HepG2 (cell line): Measurements from ENCODE around the gene NPVF. TPM values are rescaled to one million over a fixed set of nuclear protein-coding genes. Genes with fewer than 3 reads are reported as not detected.

Experiments used
- ATAC-seq: fragments of 200-7000 bp; cut with Tn5 transposase; 3 replicates; pipeline ENCODE4 v1.9.1; 2020; ENCODE audit warnings: mild to moderate bottlenecking, moderate library complexity
- BruUV-seq: library from RNA; stranded (reverse); fragments of 400-500 nt; replicated peaks from 2 replicates; lab custom pipeline; 2021; lab: Mats Ljungman, UMichigan
- CTCF ChIA-PET: fragments of 300-600 bp; formaldehyde crosslinking; extraction: SDS; loops from one replicate; lab custom pipeline; 2021; ENCODE audit warnings: low total read pairs, inconsistent platforms, low intra/inter-chr PET ratio; lab: Yijun Ruan, JAX
- POLR2A ChIA-PET: fragments of 350-600 bp; sonication (Branson Sonifier 250); formaldehyde crosslinking; loops from one replicate; lab custom pipeline; 2020; ENCODE audit warnings: antibody characterized with exemption, inconsistent platforms; lab: Yijun Ruan, JAX
- DNase-seq: peaks from one replicate; pipeline ENCODE4 v3.0.0-alpha.2; 2015; ENCODE audit warnings: low spot score
- FAIRE-seq: peaks from 3 replicates; lab custom pipeline; 2011; peaks lifted over from hg19 to GRCh38; lab: Jason Lieb, UNC
- H2AFZ ChIP-seq: one replicate; pipeline ENCODE4 v1.6.1; 2011; ENCODE audit warnings: low read length, inconsistent platforms
- H3K27ac ChIP-seq: fragments of 300-600 bp; 3 replicates; pipeline ENCODE4 v1.8.0; 2011; ENCODE audit warnings: mixed run types, mild to moderate bottlenecking, mixed read lengths, low read length, inconsistent platforms; ENCODE audit not compliant: insufficient read depth; ENCODE audit errors: extremely low read length
- H3K27me3 ChIP-seq, 2 experiments: fragments of 200-600 bp in 1 of 2; 2 replicates in 1 of 2; 3 replicates in 1 of 2; pipeline versions ENCODE4 v1.6.0 to v1.8.0; 2011; ENCODE audit warnings: low read length in 2 of 2, mild to moderate bottlenecking in 2 of 2, moderate library complexity in 2 of 2, inconsistent platforms in 1 of 2; ENCODE audit not compliant: insufficient read depth in 2 of 2, control insufficient read depth in 1 of 2
- H3K36me3 ChIP-seq, 2 experiments: fragments of 200-600 bp in 1 of 2; replicated peaks in 1 of 2; 2 replicates in 1 of 2; 3 replicates in 1 of 2; pipeline versions ENCODE4 v1.5.1 to v1.8.0; 2011; ENCODE audit warnings: low read length in 2 of 2, inconsistent platforms in 1 of 2; ENCODE audit not compliant: insufficient read depth in 2 of 2, control insufficient read depth in 1 of 2
- H3K4me1 ChIP-seq: 2 replicates; pipeline ENCODE4 v1.5.1; 2012; ENCODE audit warnings: low read length, inconsistent platforms; ENCODE audit not compliant: insufficient read depth
- H3K4me2 ChIP-seq: 2 replicates; pipeline ENCODE4 v1.6.0; 2011; ENCODE audit warnings: low read depth, low read length, inconsistent platforms
- H3K4me3 ChIP-seq, 3 experiments: fragments of 200-600 bp in 1 of 3; sonication (generic), shearing (Covaris generic) in 1 of 3; replicated peaks in 1 of 3; 2 replicates each; pipeline ENCODE4 v1.5.1; 2011 to 2016; ENCODE audit warnings: low read length in 3 of 3, inconsistent platforms in 2 of 3, low read depth in 2 of 3, mild to moderate bottlenecking in 2 of 3, control low read depth in 1 of 3, mixed read lengths in 1 of 3; ENCODE audit not compliant: insufficient read depth in 1 of 3
- H3K79me2 ChIP-seq: one replicate; pipeline ENCODE4 v1.6.1; 2011; ENCODE audit warnings: low read length, inconsistent platforms; ENCODE audit not compliant: insufficient read depth
- H3K9ac ChIP-seq: 2 replicates; pipeline ENCODE4 v1.6.0; 2011; ENCODE audit warnings: mild to moderate bottlenecking, low read depth, low read length, inconsistent platforms; ENCODE audit not compliant: insufficient read depth
- H3K9me3 ChIP-seq: 2 replicates; pipeline ENCODE4 v1.5.1; 2012; ENCODE audit warnings: mild to moderate bottlenecking, low read length
- H4K20me1 ChIP-seq: 2 replicates; pipeline ENCODE4 v1.6.0; 2011; ENCODE audit warnings: inconsistent platforms, mild to moderate bottlenecking, low read length, moderate library complexity; ENCODE audit not compliant: insufficient read depth
- ELK4 ChIP-seq: sonication (generic); formaldehyde crosslinking; IDR thresholded peaks from 2 replicates; pipeline ENCODE4 v1.9.0; 2021; ENCODE audit warnings: missing genetic modification reagents, borderline replicate concordance
- ETS1 ChIP-seq: sonication (generic); formaldehyde crosslinking; IDR thresholded peaks from 2 replicates; pipeline ENCODE4 v1.4.0; 2020; ENCODE audit warnings: missing genetic modification reagents
- GLMP ChIP-seq: sonication (generic); formaldehyde crosslinking; IDR thresholded peaks from 2 replicates; pipeline ENCODE4 v1.9.0; 2021; ENCODE audit warnings: missing genetic modification reagents, mild to moderate bottlenecking, borderline replicate concordance
- IRF2 ChIP-seq: IDR thresholded peaks from 2 replicates; pipeline ENCODE4 v1.6.1; 2018; ENCODE audit warnings: missing genetic modification reagents, missing compliant biosample characterization
- LCORL ChIP-seq, 2 experiments: fragments of 450-650 bp in 1 of 2; sonication (generic) in 1 of 2; formaldehyde crosslinking in 1 of 2; IDR thresholded peaks; 2 replicates each; pipeline versions ENCODE4 v1.5.0 to v1.6.1; 2017 to 2020; ENCODE audit warnings: antibody characterized with exemption in 1 of 2, missing genetic modification reagents in 1 of 2
- NCOR1 ChIP-seq: fragments of 200-600 bp; sonication (generic); IDR thresholded peaks from 2 replicates; pipeline ENCODE4 v1.7.0; 2017; ENCODE audit warnings: antibody characterized with exemption, low read length, borderline replicate concordance
- POLR2G ChIP-seq: fragments of 200-400 bp; formaldehyde crosslinking; IDR thresholded peaks from 2 replicates; pipeline ENCODE4 v1.6.1; 2018; ENCODE audit warnings: mild to moderate bottlenecking, low read depth, low read length, moderate library complexity
- RFXANK ChIP-seq: IDR thresholded peaks from 2 replicates; pipeline ENCODE4 v1.6.1; 2016
- TBP ChIP-seq: sonication (generic); formaldehyde crosslinking; IDR thresholded peaks from 2 replicates; pipeline ENCODE4 v1.5.0; 2020; ENCODE audit warnings: missing genetic modification reagents
- TGIF2 ChIP-seq: IDR thresholded peaks from 2 replicates; pipeline ENCODE4 v1.6.1; 2016; ENCODE audit warnings: control low read depth, missing compliant biosample characterization
- XRCC5 ChIP-seq: fragments of 200-400 bp; formaldehyde crosslinking; optimal IDR thresholded peaks from 2 replicates; pipeline ENCODE3; 2017; ENCODE audit warnings: mild to moderate bottlenecking, low read length
- ZBTB20 ChIP-seq: sonication (generic); formaldehyde crosslinking; IDR thresholded peaks from 2 replicates; pipeline ENCODE4 v1.8.1; 2023; ENCODE audit warnings: missing genetic modification reagents, low read depth, mild to moderate bottlenecking, borderline replicate concordance
- ZKSCAN8 ChIP-seq: IDR thresholded peaks from 2 replicates; pipeline ENCODE4 v1.6.1; 2016; ENCODE audit warnings: borderline replicate concordance, missing genetic modification reagents, missing compliant biosample characterization
- ZNF264 ChIP-seq: sonication (generic); formaldehyde crosslinking; IDR thresholded peaks from 2 replicates; pipeline ENCODE4 v1.4.0; 2020; ENCODE audit warnings: missing genetic modification reagents
- ZNF451 ChIP-seq: sonication (generic); formaldehyde crosslinking; IDR thresholded peaks from 2 replicates; pipeline ENCODE4 v1.5.0; 2020; ENCODE audit warnings: mild to moderate bottlenecking, missing genetic modification reagents
- WGBS: methylation state at CpG from one replicate; pipeline ENCODE4 v1.1.6; 2017; ENCODE audit warnings: low lambda C conversion rate; 5-methylcytosine and 5-hydroxymethylcytosine counted together
- in situ Hi-C: cut with HindIII; loops from 2 replicates; pipeline ENCODE4 v1.10.0; 2017; ENCODE audit warnings: low pct_unique_long_range_greater_than_20kb; ENCODE audit not compliant: extremely low pct_ligation_motif_present
- intact Hi-C: fragments of 100-400 bp; cut with micrococcal nuclease; formaldehyde crosslinking; loops from one replicate; pipeline ENCODE4 v1.10.0; 2022; ENCODE audit not compliant: unreplicated experiment
- polyA plus RNA-seq, 8 experiments: library from polyadenylated mRNA; depleted of rRNA in 3 of 8; stranded (reverse) in 7 of 8; unstranded in 1 of 8; fragments of >200 nt; fragmentation: Illumina TruSeq in 4 of 8; extraction: Trizol in 4 of 8; gene quantifications; 2 replicates each; pipeline versions ENCODE4 v1.2.1 to v1.2.3, GENCODE V29; 2011 to 2016; ENCODE audit warnings: low read depth in 4 of 8, missing spikeins in 1 of 8, mixed read lengths in 1 of 8; ENCODE audit not compliant: insufficient read depth in 1 of 8
- total RNA-seq, 5 experiments: library from RNA; depleted of rRNA; stranded (reverse); fragments of >200 nt; fragmentation: Illumina TruSeq; extraction: Trizol; gene quantifications; 2 replicates each; pipeline ENCODE4 v1.2.3, GENCODE V29; 2016; ENCODE audit warnings: low read depth in 1 of 5

NPVF gene
- total and polyA plus RNA-seq, 2 of the 13 experiments (the other 11 are each of a cell fraction or from before 2014, with no cell fraction given), result not detected

- FAIRE-seq, result no peak
- in situ Hi-C loops, result no loop called here
- Histone ChIP-seq H3K36me3 (no peaks in the 10 kb centered on the region), H3K4me2 (no peak overlapping the region), H3K4me1 (peaks cover 22% of the 10 kb centered on the region), H3K9ac (no peak overlapping the region), H3K27me3 (0 out of 5 replicates have a peak, but pooled peaks cover 0 to 3% of the 10 kb centered on the region in 2 experiments), H3K27ac (no peak overlapping the region), H2AFZ (no peak overlapping the region), H3K9me3 (no peaks in the 10 kb centered on the region), H3K4me3 (no peak overlapping the region), H4K20me1 (no peaks in the 10 kb centered on the region), H3K79me2 (no peaks in the 10 kb centered on the region)
- WGBS, result 0% methylated on average over 1 of the region's 1 CpG
- no peak for TF ChIP-seq LCORL (IDR thresholded peaks at IDR 0.05)
- no peak for TF ChIP-seq LCORL (CRISPR knock-in tag; IDR thresholded peaks at IDR 0.05)
- no peak for TF ChIP-seq TBP
- TF ChIP-seq POLR2G, result no peak
- ChIA-PET POLR2A (no interaction called here), CTCF (no interaction called here)
- DNase-seq, result no peak
- intact Hi-C loops, result no loop called here
- no peak for ATAC-seq
- no TSS peak for BruUV-seq
Measured at GRCh38 chr7:25246306-25246705, 18.0 kb upstream of the NPVF start.

GRCh38 chr7:25244254-25245033, 16.2 kb upstream of the NPVF start:
- DNase-seq, result no peak
- ChIA-PET POLR2A (no interaction called here), CTCF (no interaction called here)
- Histone ChIP-seq H4K20me1 (no peaks in the 10 kb centered on the region), H3K79me2 (no peaks in the 10 kb centered on the region), H3K36me3 (no peaks in the 10 kb centered on the region), H3K9me3 (no peaks in the 10 kb centered on the region), H3K9ac (no peak overlapping the region), H2AFZ (no peak overlapping the region), H3K4me3 (no peak overlapping the region), H3K27me3 (0 out of 5 replicates have a peak, but pooled peaks cover 0 to 5% of the 10 kb centered on the region in 2 experiments), H3K4me2 (no peak overlapping the region), H3K4me1 (peaks cover 8% of the 10 kb centered on the region), H3K27ac (no peak overlapping the region)
- no TSS peak for BruUV-seq
- 5% methylated on average over 3 of the region's 3 CpGs for WGBS
- in situ Hi-C loops, result no loop called here
- no peak for FAIRE-seq
- no peak for ATAC-seq
- intact Hi-C loops, result no loop called here
- TF ChIP-seq ZKSCAN8 (CRISPR knock-in tag) (no peak), ZBTB20 (CRISPR knock-in tag) (no peak), GLMP (CRISPR knock-in tag) (no peak), NCOR1 (no peak), ZNF451 (CRISPR knock-in tag) (no peak), IRF2 (CRISPR knock-in tag) (no peak), TGIF2 (CRISPR knock-in tag) (no peak), RFXANK (CRISPR knock-in tag) (no peak), ETS1 (no peak), XRCC5 (no peak), ZNF264 (CRISPR knock-in tag) (no peak), ELK4 (CRISPR knock-in tag) (no peak)
